IPS DF 19.7 (cell line): Measurements from ENCODE around the gene ZCCHC3.
A peak's percentile ranks its signal among the peaks of the same experiment; 100 is the strongest.

Source experiments
- DNase-seq: peaks from one replicate; pipeline ENCODE4 v3.0.0-alpha.2; 2013; ENCODE audit warnings: low read depth, low spot score

ZCCHC3 gene

DNA sequence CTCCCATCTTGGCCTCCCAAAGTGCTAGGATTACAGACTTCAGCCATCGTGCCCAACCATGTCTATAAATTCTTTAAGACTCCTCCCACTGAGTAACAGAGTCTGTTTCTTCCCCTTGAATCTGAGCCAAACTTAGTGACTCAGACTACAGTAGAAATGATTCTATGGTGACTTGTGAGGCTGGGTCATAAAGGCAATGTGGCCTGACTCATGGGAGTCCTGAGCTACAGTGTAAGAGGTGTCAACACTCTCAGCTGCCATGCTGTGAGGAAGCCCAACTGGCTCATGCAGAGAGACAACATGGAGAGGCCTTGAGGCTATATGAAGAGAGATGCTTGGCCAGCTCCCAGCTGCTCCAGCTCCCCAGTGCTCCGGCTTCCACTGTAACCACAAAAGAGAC, 44.3 kb downstream of the ZCCHC3 start:
- no peak for DNase-seq

DNA sequence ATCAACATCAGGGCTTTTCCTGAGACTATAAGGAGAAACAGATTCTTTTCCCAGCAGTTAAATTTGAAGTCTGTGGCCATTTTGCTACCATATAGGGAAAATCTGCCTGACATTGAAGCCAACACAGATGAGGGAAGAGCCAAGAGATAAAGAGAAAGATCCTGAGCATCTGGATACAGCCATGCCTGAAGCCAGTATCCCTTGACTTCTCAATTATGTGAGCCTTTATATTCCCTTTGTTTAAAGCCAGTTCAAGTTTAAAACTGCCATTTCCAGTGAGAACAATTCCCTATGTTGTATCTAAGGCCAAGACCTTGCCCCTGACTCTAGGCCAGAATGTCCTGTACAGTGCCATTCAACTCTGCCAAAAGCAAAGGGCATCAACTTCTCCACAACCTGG, 45.7 kb downstream of the ZCCHC3 start:
- no peak for DNase-seq

DNA sequence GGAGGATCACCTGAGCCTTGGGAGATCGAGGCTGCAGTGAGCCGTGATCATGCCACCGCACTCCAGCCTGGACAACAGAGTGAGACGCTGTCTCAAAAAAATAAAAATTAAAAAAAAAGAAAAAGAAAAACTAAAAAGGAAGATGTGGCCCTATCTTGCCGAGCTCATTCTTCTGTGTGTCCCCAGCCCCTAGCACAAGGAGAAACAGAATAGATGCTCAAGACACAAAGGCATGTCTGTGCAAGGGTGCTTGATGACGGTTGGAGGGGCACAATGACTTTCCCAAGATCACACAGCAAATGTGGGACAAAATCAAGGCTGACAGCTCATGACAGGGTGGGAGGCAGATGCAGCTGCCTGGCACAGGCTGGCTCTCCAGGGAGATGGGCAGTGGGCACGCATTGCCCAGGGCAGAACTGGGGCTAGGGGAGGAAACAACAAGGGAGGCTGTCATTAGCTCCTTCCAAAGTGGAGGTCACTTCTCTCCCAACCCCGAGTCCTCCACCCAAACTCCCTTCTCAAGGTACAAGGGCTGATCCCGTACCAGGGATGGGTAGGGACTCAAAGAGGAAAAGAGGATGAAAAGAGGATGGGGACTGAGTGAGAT, 48.8 kb downstream of the ZCCHC3 start:
- no peak for DNase-seq

DNA sequence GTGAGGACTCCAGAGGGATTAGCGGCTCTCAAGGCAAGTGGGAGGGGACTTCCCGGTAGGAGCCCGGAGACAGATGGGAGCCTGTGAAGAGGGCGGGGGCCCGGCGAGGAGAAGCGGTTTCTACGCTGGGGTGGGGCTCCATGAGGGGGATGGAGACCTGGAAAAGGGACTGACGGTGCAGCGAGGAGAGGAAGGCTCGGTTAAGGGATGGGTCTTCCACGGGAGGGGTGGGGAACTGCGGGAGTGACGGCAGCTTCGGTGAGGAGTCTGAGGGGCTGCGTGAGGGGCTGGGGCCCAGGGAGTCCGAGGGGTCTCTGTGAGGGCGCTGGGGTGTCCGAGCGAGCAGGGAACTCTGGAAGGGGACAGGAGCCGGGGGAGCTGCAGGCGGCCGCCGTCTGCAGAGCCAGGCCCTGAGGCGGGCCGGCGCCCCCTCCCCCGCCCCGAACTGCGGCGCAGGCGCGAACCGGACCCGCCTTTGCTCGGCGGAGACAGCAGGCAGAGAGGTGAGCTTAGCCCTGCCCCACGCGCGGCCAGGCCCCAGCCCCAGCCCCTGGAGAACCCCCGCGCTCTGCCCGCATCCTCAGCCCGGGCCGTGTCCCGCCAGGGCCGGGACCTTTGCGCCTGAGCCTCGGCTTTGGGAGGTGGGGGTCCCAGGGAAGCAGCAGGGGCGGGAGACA, 49.4 kb downstream of the ZCCHC3 start, which contains the start of gene NRSN2:
Gene NRSN2 (plus strand): TSS at position 472 of the 677 bp plus-strand sequence. CDS start 2,533 bp downstream, outside the sequence.
- no peak for DNase-seq

DNA sequence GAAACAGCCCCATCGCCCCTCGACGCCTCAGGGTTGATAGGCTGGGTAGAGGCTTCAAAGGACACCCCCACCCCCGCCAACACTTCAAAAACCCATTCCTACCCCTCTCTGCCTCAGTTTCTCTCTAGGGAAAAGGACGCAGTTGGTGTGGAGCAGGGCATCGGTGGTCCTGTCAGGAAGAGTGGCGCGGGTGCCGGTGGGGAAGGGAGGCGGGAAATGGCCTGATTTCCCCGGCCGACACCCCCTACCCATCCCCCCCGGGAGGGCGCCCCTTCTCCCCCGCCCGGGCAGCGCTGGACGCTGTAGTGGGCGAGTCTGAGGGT, 49.9 kb downstream of the ZCCHC3 start:
- no peak for DNase-seq

DNA sequence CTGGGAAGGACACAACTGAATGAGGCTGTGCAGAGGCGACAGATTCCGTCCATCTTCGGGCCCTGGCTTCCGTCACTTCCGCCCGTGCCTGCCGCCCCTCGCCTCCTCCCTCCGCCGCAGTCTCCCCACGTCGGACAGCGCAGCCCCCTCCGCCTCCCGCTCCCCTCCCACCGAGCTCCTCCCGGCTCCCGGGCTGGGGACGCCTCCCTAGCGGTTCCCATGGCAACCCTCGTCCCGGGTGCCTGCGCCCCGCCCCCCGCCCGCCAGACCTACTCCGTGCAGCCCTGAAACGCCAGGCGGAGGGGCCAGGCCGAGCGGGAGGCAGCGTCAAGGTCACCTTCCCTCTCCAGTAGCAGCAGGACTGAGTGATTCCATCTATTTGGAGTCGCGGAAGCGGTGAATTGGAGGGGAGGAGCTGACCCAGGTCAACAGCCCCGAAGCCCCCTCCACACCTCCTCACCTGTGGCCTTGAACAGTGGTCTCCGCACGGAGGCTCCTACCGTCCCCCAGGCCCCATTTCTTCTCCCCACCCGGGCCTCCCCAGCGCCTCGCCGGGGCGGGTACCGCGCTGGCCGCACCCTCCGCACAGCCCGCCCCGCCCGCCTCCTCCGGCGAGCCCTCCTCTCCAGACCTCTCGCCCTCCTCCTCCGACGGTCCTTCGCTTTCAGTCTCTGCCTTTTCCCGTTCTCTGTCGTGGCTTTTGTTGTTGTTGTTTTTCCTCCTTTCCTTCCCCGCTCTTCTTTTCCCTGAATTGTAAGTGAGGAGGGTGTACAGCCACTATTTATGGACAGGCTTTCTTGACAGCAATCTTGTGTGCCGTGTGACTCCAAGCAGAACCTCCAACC, 50.5 kb downstream of the ZCCHC3 start:
- peak; percentile 77 for DNase-seq

DNA sequence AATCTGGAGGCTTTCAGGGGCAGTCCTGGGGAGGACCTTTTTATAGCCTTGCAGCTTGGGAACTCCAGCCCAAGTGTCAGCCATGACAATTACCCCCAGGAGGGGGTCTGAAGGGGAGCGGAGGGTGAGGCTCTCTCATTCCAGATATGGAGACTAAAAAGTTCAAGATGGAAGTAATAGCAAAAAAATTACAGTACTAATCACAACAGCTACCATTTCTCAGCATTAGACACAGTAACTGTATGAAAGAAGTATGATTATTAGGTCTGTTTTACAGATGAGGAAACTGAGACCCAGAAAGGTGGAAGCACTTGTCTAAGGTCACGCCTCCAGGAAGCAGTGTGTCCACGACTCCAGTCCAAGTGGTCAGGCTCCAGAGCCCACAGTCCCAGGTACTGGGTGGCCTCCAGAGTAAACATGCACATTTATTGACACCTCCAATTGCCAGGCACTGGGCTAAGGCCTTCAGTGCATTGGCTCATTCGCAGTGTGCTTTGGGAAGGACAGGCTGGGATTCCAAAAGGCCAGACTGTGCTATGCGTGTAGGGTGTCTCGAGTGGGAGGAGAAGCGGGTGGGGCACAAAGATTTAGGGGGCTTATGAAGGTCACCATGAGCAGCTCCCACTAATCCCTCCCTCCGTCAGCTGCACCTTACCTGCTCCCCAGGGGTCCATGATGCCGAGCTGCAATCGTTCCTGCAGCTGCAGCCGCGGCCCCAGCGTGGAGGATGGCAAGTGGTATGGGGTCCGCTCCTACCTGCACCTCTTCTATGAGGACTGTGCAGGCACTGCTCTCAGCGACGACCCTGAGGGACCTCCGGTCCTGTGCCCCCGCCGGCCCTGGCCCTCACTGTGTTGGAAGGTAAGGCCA, 51.8 kb downstream of the ZCCHC3 start:
- no peak for DNase-seq
